SW 1271 (cell line): ENCODE data around the gene ARHGEF16.

Experiments
- DNase-seq, 2 experiments: peaks; one replicate each; lab custom pipeline; 2025; lab: John Stamatoyannopoulos, UW

Gene ARHGEF16

GRCh38 chr1:3518756-3519155 is 64.3 kb downstream of the ARHGEF16 start:
- DNase-seq, result no peak

GRCh38 chr1:3519301-3519885 is 64.9 kb downstream of the ARHGEF16 start:
- DNase-seq, result no peak

- no peak for DNase-seq
Observed at GRCh38 chr1:3520419-3521378, 66.2 kb downstream of the ARHGEF16 start.

- no peak for DNase-seq
Observed at GRCh38 chr1:3521426-3521825, 67.0 kb downstream of the ARHGEF16 start.

- DNase-seq, result no peak
Observed at GRCh38 chr1:3522112-3522511, 67.6 kb downstream of the ARHGEF16 start.

GRCh38 chr1:3522564-3523265 is 68.2 kb downstream of the ARHGEF16 start:
- no peak for DNase-seq

GRCh38 chr1:3523980-3524379 is 69.5 kb downstream of the ARHGEF16 start:
- no peak for DNase-seq

- no peak for DNase-seq
Observed at GRCh38 chr1:3524556-3525203, 70.2 kb downstream of the ARHGEF16 start.

- DNase-seq, result no peak
Observed at GRCh38 chr1:3525551-3526482, 71.4 kb downstream of the ARHGEF16 start.

- no peak for DNase-seq
Observed at GRCh38 chr1:3527774-3528173, 73.3 kb downstream of the ARHGEF16 start.

GRCh38 chr1:3529099-3529729 is 74.7 kb downstream of the ARHGEF16 start:
- DNase-seq, result no peak

GRCh38 chr1:3530086-3530925 is 75.8 kb downstream of the ARHGEF16 start:
- DNase-seq, result no peak
